Esophagus muscularis mucosa (tissue), 4 donors: ENCODE measurements around the gene RPS6KC1.

Experiments used
- EP300 ChIP-seq: sonication (generic); formaldehyde crosslinking; IDR thresholded peaks from one replicate; pipeline ENCODE4 v1.6.1; 2017; ENCODE audit warnings: antibody characterized with exemption
- POLR2A ChIP-seq: fragments of 450-650 bp; IDR thresholded peaks from one replicate; pipeline ENCODE4 v1.6.1; 2017; ENCODE audit warnings: antibody characterized with exemption, moderate library complexity, mild to moderate bottlenecking, low read depth
- POLR2AphosphoS5 ChIP-seq, 2 donors: sonication (generic); formaldehyde crosslinking; IDR thresholded peaks; one replicate each; pipeline ENCODE4 v1.6.1; 2017; ENCODE audit warnings: antibody characterized with exemption in 2 of 2
- TF ChIP-seq, protein P1 (sequence below), 3 experiments: fragments of 200-600 bp in 2 of 3; fragments of 450-650 bp in 1 of 3; sonication (generic) in 2 of 3; IDR thresholded peaks; one replicate each; pipeline ENCODE4 v1.5.1; 2017 to 2019; ENCODE audit warnings: antibody characterized with exemption in 3 of 3, mild to moderate bottlenecking in 2 of 3, moderate library complexity in 1 of 3

DNA sequence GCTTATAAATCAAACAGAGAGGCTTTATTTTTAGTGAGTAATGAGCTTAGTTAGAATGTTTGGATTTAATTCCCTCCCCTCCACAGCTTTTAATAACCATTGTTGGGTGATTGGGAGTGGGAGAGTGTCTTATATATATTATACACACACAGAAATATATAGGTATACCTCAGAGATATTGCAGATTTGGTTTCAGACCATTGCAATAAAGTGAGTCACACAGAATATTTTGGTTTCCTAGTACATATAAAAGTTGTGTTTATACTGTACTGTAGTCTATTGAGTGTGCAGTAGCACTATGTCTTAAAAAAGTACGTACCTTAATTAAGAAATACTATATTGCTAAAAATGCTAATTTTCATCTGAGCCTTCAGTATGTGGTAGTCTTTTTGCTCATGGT lies 44.4 kb downstream of the RPS6KC1 start:
- TF ChIP-seq, protein P1, sequence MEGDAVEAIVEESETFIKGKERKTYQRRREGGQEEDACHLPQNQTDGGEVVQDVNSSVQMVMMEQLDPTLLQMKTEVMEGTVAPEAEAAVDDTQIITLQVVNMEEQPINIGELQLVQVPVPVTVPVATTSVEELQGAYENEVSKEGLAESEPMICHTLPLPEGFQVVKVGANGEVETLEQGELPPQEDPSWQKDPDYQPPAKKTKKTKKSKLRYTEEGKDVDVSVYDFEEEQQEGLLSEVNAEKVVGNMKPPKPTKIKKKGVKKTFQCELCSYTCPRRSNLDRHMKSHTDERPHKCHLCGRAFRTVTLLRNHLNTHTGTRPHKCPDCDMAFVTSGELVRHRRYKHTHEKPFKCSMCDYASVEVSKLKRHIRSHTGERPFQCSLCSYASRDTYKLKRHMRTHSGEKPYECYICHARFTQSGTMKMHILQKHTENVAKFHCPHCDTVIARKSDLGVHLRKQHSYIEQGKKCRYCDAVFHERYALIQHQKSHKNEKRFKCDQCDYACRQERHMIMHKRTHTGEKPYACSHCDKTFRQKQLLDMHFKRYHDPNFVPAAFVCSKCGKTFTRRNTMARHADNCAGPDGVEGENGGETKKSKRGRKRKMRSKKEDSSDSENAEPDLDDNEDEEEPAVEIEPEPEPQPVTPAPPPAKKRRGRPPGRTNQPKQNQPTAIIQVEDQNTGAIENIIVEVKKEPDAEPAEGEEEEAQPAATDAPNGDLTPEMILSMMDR (IDR thresholded peaks at IDR 0.05) = no peak
- no peak for TF ChIP-seq POLR2A
- TF ChIP-seq EP300 = no peak
- no peak for TF ChIP-seq POLR2AphosphoS5 (IDR thresholded peaks at IDR 0.05)
